Osteocyte (in vitro differentiated cells): ENCODE results near the gene ZDHHC3. TPM values are rescaled to one million over a fixed set of nuclear protein-coding genes. Genes with fewer than 3 reads are reported as not detected.

Source experiments
- DNase-seq: peaks from one replicate; pipeline ENCODE4 v3.0.0; 2021; ENCODE audit warnings: mixed read lengths; ENCODE audit not compliant: unreplicated experiment; ENCODE audit errors: extremely low spot score
- H3K27ac Mint-ChIP-seq: one replicate; pipeline ENCODE4 v1.8.0; 2021; ENCODE audit warnings: mild to moderate bottlenecking, mixed read lengths; ENCODE audit not compliant: unreplicated experiment
- H3K27me3 Mint-ChIP-seq: one replicate; pipeline ENCODE4 v1.8.0; 2021; ENCODE audit warnings: mixed read lengths; ENCODE audit not compliant: unreplicated experiment
- H3K36me3 Mint-ChIP-seq: one replicate; pipeline ENCODE4 v1.8.0; 2021; ENCODE audit warnings: mixed read lengths; ENCODE audit not compliant: unreplicated experiment
- H3K4me1 Mint-ChIP-seq: one replicate; pipeline ENCODE4 v1.8.0; 2021; ENCODE audit warnings: mixed read lengths; ENCODE audit not compliant: unreplicated experiment
- H3K4me3 Mint-ChIP-seq: one replicate; pipeline ENCODE4 v1.8.0; 2021; ENCODE audit warnings: mild to moderate bottlenecking, moderate library complexity, mixed read lengths; ENCODE audit not compliant: unreplicated experiment
- H3K9me3 Mint-ChIP-seq: one replicate; pipeline ENCODE4 v1.8.0; 2021; ENCODE audit warnings: mixed read lengths; ENCODE audit not compliant: unreplicated experiment
- CTCF ChIP-seq: fragments of 200-600 bp; sonication (generic); IDR thresholded peaks from 2 replicates; pipeline ENCODE4 v1.5.0; 2021; ENCODE audit warnings: antibody characterized with exemption, mild to moderate bottlenecking, moderate library complexity
- total RNA-seq: library from RNA; stranded (reverse); gene quantifications from 2 replicates; pipeline ENCODE4 v1.2.1, GENCODE V29; 2021

The ZDHHC3 gene
- total RNA-seq, 1 donor from 2014 or later: 96.6 TPM

- TF ChIP-seq CTCF: no peak
Measured at GRCh38 chr3:44942202-44942921, 33.6 kb downstream of the ZDHHC3 start.

GRCh38 chr3:44939581-44940036, 36.4 kb downstream of the ZDHHC3 start:
- DNase-seq: no peak
- Mint-ChIP-seq H3K4me3 (no peak overlapping the region), H3K27ac (peak overlapping the region; percentile 38), H3K36me3 (peaks cover 31% of the 10 kb centered on the region), H3K4me1 (peaks cover 11% of the 10 kb centered on the region), H3K27me3 (no peaks in the 10 kb centered on the region), H3K9me3 (no peaks in the 10 kb centered on the region)
- no peak for TF ChIP-seq CTCF

More at GRCh38 chr3:44942202-44942921, 33.6 kb downstream of the ZDHHC3 start:
- no peaks in the 10 kb centered on the region for H3K27me3 Mint-ChIP-seq
- H3K4me1 Mint-ChIP-seq: peaks cover 11% of the 10 kb centered on the region
- H3K4me3 Mint-ChIP-seq: no peak overlapping the region
- DNase-seq: no peak
- peaks cover 39% of the 10 kb centered on the region for H3K36me3 Mint-ChIP-seq
- H3K9me3 Mint-ChIP-seq: no peaks in the 10 kb centered on the region
- H3K27ac Mint-ChIP-seq: no peak overlapping the region

DNA sequence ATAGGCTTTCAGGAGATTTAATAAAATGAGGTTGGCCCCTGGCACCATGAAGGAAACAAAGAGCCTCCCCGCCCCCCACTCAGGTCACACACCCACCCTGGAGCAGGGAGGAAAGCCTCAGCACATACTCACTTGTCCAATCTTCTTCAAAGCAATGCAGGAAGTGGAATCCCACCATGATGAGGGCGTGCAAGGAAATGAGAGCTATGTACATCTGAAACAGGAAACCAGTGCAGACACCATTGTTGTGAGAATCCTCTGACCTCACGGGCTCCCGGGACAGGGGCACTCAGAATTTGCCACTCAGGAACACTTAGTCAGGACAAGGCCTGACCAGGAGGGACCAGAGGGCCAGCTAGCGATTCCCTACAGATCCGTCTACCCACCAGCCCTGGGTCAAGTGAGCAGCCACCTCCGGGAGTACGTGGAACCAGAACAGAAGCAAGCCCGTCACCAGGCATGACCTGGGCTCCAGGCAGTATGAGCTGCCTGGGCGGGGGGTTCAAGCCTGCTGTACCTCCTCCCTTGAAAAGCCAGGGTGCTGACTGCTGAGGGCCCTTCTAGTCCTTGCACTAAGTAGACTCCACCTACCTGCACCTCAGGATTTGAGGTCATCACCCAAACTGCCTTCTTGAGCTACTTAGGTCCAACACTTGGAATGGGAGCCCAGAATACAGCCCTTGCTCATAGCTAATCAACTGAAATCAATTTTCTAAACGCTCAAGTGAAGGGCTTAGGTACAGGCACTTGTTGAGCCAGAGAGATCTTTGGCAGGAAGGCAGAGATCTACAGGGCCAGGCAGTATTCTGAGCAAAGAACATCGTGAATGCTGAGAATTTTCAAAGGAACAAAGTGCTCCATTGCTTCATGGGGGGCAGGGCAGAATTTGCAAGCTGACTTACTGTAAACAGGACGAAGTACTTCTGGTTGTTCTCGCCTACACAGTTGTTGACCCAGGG, 42.7 kb downstream of the ZDHHC3 start:
- H3K9me3 Mint-ChIP-seq: no peaks in the 10 kb centered on the region
- H3K4me3 Mint-ChIP-seq: no peak overlapping the region
- TF ChIP-seq CTCF: no peak
- no peaks in the 10 kb centered on the region for H3K27me3 Mint-ChIP-seq
- no peaks in the 10 kb centered on the region for H3K4me1 Mint-ChIP-seq
- no peak overlapping the region for H3K27ac Mint-ChIP-seq
- no peak for DNase-seq
- H3K36me3 Mint-ChIP-seq: peaks cover 30% of the 10 kb centered on the region

DNA sequence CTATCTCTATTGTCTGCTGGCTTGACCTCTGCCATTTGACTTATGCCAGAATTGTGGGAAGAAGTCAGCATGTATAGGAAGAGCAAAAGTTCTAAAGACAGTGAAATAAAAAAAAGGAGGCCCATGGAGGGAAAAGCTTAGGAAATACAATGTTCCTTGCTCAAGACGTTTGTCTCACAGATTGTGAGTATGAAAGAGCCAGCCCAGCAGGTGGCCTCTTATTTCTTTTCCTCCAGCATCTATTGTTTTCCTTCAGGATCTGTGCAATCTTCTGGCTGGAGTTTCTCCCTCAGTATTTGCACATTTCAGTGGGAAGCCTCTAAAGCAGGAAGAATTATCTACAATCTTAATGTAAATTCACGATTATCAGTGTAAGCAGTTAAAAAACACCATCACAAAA, 43.7 kb downstream of the ZDHHC3 start:
- no peaks in the 10 kb centered on the region for H3K27me3 Mint-ChIP-seq
- no peaks in the 10 kb centered on the region for H3K9me3 Mint-ChIP-seq
- no peak overlapping the region for H3K27ac Mint-ChIP-seq
- no peak for TF ChIP-seq CTCF
- peaks cover 30% of the 10 kb centered on the region for H3K36me3 Mint-ChIP-seq
- DNase-seq: no peak
- H3K4me3 Mint-ChIP-seq: no peak overlapping the region
- H3K4me1 Mint-ChIP-seq: no peaks in the 10 kb centered on the region

DNA sequence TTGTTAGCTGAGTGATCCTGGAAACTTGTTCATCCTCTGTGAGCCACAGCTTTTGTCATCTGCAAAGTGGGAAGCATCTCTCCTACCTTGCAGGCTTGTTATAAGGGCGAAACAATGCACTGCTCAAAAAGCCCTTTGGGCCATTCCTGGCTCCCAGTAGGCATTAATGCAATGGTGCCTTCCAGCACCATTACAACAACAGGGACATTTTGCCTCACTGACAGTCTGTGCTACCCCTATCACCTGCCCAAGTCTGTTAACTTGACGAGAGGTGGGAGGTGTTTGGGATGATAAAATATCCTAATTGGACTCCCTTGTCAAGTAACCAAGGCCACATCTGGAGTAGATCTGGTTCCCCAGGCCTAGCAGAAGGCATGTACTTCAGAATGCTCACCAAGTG, 44.2 kb downstream of the ZDHHC3 start:
- H3K4me1 Mint-ChIP-seq: no peaks in the 10 kb centered on the region
- no peak overlapping the region for H3K4me3 Mint-ChIP-seq
- no peak for DNase-seq
- TF ChIP-seq CTCF: no peak
- H3K36me3 Mint-ChIP-seq: peaks cover 35% of the 10 kb centered on the region
- H3K9me3 Mint-ChIP-seq: no peaks in the 10 kb centered on the region
- no peaks in the 10 kb centered on the region for H3K27me3 Mint-ChIP-seq
- H3K27ac Mint-ChIP-seq: no peak overlapping the region
